H1 (cell line): ENCODE measurements around the gene C16orf46. TPM values are rescaled to one million over a fixed set of nuclear protein-coding genes. Genes with fewer than 3 reads are reported as not detected.

Experiments used
- CTCF ChIA-PET: fragments of 300-600 bp; sonication (Branson Sonifier 250); formaldehyde crosslinking; loops from one replicate; lab custom pipeline; 2021; ENCODE audit not compliant: partially characterized antibody; lab: Charles Lee
- POLR2A ChIA-PET: fragments of 300-600 bp; sonication (Branson Sonifier 250); formaldehyde crosslinking; loops from one replicate; lab custom pipeline; 2021; ENCODE audit warnings: inconsistent platforms; ENCODE audit not compliant: partially characterized antibody; lab: Charles Lee
- DNase-seq, 2 experiments: peaks; one replicate each; pipeline versions ENCODE4 v3.0.0 to v3.0.0-alpha.2; 2010 to 2022; ENCODE audit warnings: low spot score in 2 of 2, low read depth in 1 of 2, mixed read lengths in 1 of 2
- FAIRE-seq: peaks from 2 replicates; lab custom pipeline; 2011; peaks lifted over from hg19 to GRCh38; lab: Jason Lieb, UNC
- H2AFZ ChIP-seq: 2 replicates; pipeline ENCODE4 v1.8.1; 2012; ENCODE audit warnings: low read length, inconsistent platforms
- H2AK5ac ChIP-seq: 2 replicates; pipeline ENCODE4 v1.6.1; 2013; ENCODE audit warnings: low read depth, low read length
- H2BK120ac ChIP-seq: replicated peaks from 2 replicates; pipeline ENCODE3; 2013; ENCODE audit warnings: low read depth, low read length, inconsistent platforms
- H2BK12ac ChIP-seq: 2 replicates; pipeline ENCODE4 v1.6.1; 2013; ENCODE audit warnings: low read depth, low read length
- H2BK15ac ChIP-seq: 2 replicates; pipeline ENCODE4 v1.6.1; 2013; ENCODE audit warnings: low read length
- H2BK20ac ChIP-seq: 2 replicates; pipeline ENCODE4 v1.6.1; 2013; ENCODE audit warnings: low read length
- H2BK5ac ChIP-seq: 2 replicates; pipeline ENCODE4 v1.6.1; 2013; ENCODE audit warnings: low read depth, low read length
- H3K14ac ChIP-seq: 2 replicates; pipeline ENCODE4 v1.6.1; 2013; ENCODE audit warnings: inconsistent platforms; ENCODE audit not compliant: insufficient read length
- H3K18ac ChIP-seq: 2 replicates; pipeline ENCODE4 v1.6.1; 2013; ENCODE audit warnings: low read length; ENCODE audit errors: extremely low read depth
- H3K23ac ChIP-seq: 2 replicates; pipeline ENCODE4 v1.6.1; 2013; ENCODE audit warnings: inconsistent platforms; ENCODE audit not compliant: insufficient read length
- H3K23me2 ChIP-seq: 2 replicates; pipeline ENCODE4 v1.6.1; 2013; ENCODE audit warnings: low read depth, low read length
- H3K27ac ChIP-seq: 2 replicates; pipeline ENCODE4 v1.6.1; 2011; ENCODE audit warnings: low read depth, low read length, inconsistent platforms
- H3K27me3 ChIP-seq, 4 experiments: replicated peaks in 1 of 4; 1 replicate in 1 of 4; 2 replicates in 3 of 4; pipeline versions ENCODE4 v1.6.1 to v1.8.1; 2011 to 2013; ENCODE audit warnings: low read length in 3 of 4, mild to moderate bottlenecking in 3 of 4, inconsistent platforms in 2 of 4, mixed read lengths in 2 of 4, moderate library complexity in 1 of 4; ENCODE audit not compliant: control insufficient read depth in 3 of 4, insufficient read depth in 3 of 4; ENCODE audit errors: extremely low read depth in 1 of 4
- H3K36me3 ChIP-seq, 4 experiments: 2 replicates each; pipeline versions ENCODE4 v1.6.1 to v1.8.1; 2011 to 2013; ENCODE audit warnings: mild to moderate bottlenecking in 4 of 4, low read length in 3 of 4, moderate library complexity in 2 of 4, control low read depth in 1 of 4, inconsistent platforms in 1 of 4; ENCODE audit not compliant: insufficient read depth in 4 of 4, control insufficient read depth in 2 of 4
- H3K4ac ChIP-seq: replicated peaks from 2 replicates; pipeline ENCODE3; 2013; ENCODE audit warnings: low read length, low read depth, mixed read lengths, inconsistent platforms; ENCODE audit not compliant: insufficient read length
- H3K4me1 ChIP-seq, 4 experiments: replicated peaks in 1 of 4; 1 replicate in 1 of 4; 2 replicates in 3 of 4; pipeline versions ENCODE4 v1.6.1 to v1.8.1; 2011 to 2013; ENCODE audit warnings: low read length in 3 of 4, inconsistent platforms in 2 of 4, mixed read lengths in 1 of 4; ENCODE audit not compliant: insufficient read depth in 4 of 4, control insufficient read depth in 3 of 4
- H3K4me2 ChIP-seq, 2 experiments: 2 replicates each; pipeline versions ENCODE4 v1.6.1 to v1.8.1; 2011 to 2013; ENCODE audit warnings: low read depth in 2 of 2, low read length in 2 of 2, control low read depth in 1 of 2, inconsistent platforms in 1 of 2, mild to moderate bottlenecking in 1 of 2; ENCODE audit not compliant: insufficient read depth in 1 of 2
- H3K4me3 ChIP-seq, 4 experiments: fragments of 200-600, 300-600 bp in 1 of 4; sonication (generic), shearing (Covaris generic), sonication (Bioruptor Twin) in 1 of 4; 2 replicates each; pipeline versions ENCODE4 v1.5.1 to v1.8.1; 2011 to 2016; ENCODE audit warnings: low read length in 4 of 4, low read depth in 3 of 4, control low read depth in 2 of 4, inconsistent platforms in 2 of 4, mild to moderate bottlenecking in 2 of 4, mixed read lengths in 1 of 4, moderate library complexity in 1 of 4; ENCODE audit not compliant: insufficient read depth in 2 of 4; ENCODE audit errors: extremely low read depth in 1 of 4
- H3K56ac ChIP-seq: replicated peaks from 2 replicates; pipeline ENCODE3; 2013; ENCODE audit warnings: low read depth, mild to moderate bottlenecking, mixed read lengths, low read length, inconsistent platforms; ENCODE audit not compliant: insufficient read length
- H3K79me1 ChIP-seq: 2 replicates; pipeline ENCODE4 v1.6.1; 2013; ENCODE audit warnings: low read depth, low read length, control low read depth
- H3K79me2 ChIP-seq, 2 experiments: 2 replicates each; pipeline versions ENCODE4 v1.6.1 to v1.8.1; 2012 to 2013; ENCODE audit warnings: low read length in 2 of 2, mild to moderate bottlenecking in 2 of 2, inconsistent platforms in 1 of 2; ENCODE audit not compliant: insufficient read depth in 2 of 2, control insufficient read depth in 1 of 2
- H3K9ac ChIP-seq, 4 experiments: replicated peaks in 1 of 4; 1 replicate in 1 of 4; 2 replicates in 3 of 4; pipeline versions ENCODE4 v1.6.1 to v1.8.1; 2011 to 2013; ENCODE audit warnings: low read depth in 3 of 4, low read length in 3 of 4, control low read depth in 2 of 4, mild to moderate bottlenecking in 2 of 4, moderate library complexity in 2 of 4, inconsistent platforms in 1 of 4; ENCODE audit errors: extremely low read depth in 1 of 4
- H3K9me3 ChIP-seq, 2 experiments: 2 replicates each; pipeline versions ENCODE4 v1.6.1 to v1.8.1; 2012 to 2013; ENCODE audit warnings: mild to moderate bottlenecking in 2 of 2, moderate library complexity in 2 of 2, control low read depth in 1 of 2, inconsistent platforms in 1 of 2, low read depth in 1 of 2, low read length in 1 of 2, mixed read lengths in 1 of 2; ENCODE audit not compliant: insufficient read depth in 2 of 2
- H4K20me1 ChIP-seq, 2 experiments: replicated peaks in 1 of 2; 2 replicates each; pipeline versions ENCODE3 to v1.8.1; 2011 to 2013; ENCODE audit warnings: inconsistent platforms in 2 of 2, low read length in 2 of 2, mild to moderate bottlenecking in 1 of 2; ENCODE audit not compliant: insufficient read depth in 2 of 2, control insufficient read depth in 1 of 2
- H4K5ac ChIP-seq: 2 replicates; pipeline ENCODE4 v1.6.1; 2013; ENCODE audit warnings: low read length, low read depth, mixed read lengths, inconsistent platforms; ENCODE audit not compliant: insufficient read length
- H4K8ac ChIP-seq: 2 replicates; pipeline ENCODE4 v1.8.0; 2013; ENCODE audit warnings: mild to moderate bottlenecking, moderate library complexity, low read length, inconsistent platforms; ENCODE audit not compliant: insufficient read depth; ENCODE audit errors: extremely low read depth
- H4K91ac ChIP-seq: replicated peaks from 2 replicates; pipeline ENCODE3; 2013; ENCODE audit warnings: low read length, mixed read lengths, inconsistent platforms; ENCODE audit not compliant: insufficient read length
- EGR1 ChIP-seq: IDR thresholded peaks from 2 replicates; pipeline ENCODE4 v1.6.1; 2011; ENCODE audit warnings: low read depth, low read length, borderline replicate concordance
- MAX ChIP-seq: IDR thresholded peaks from 2 replicates; pipeline ENCODE4 v1.6.1; 2012; ENCODE audit warnings: inconsistent platforms
- SAP30 ChIP-seq: fragments of 300-600 bp; sonication (generic); IDR thresholded peaks from 2 replicates; pipeline ENCODE4 v1.7.1; 2012; ENCODE audit warnings: low read length, moderate library complexity, mild to moderate bottlenecking, inconsistent platforms; ENCODE audit not compliant: insufficient read depth, insufficient replicate concordance
- TEAD4 ChIP-seq: IDR thresholded peaks from 2 replicates; pipeline ENCODE4 v1.6.1; 2012; ENCODE audit warnings: low read depth, low read length, inconsistent platforms, mixed read lengths
- WGBS, 2 experiments: shearing (Covaris generic) in 1 of 2; methylation state at CpG; one replicate each; pipeline versions ENCODE4 v1.1.6 to v1.1.7; 2013 to 2015; ENCODE audit warnings: low lambda C conversion rate in 2 of 2, mixed read lengths in 2 of 2, inconsistent platforms in 1 of 2, low coverage in 1 of 2, missing lambda C conversion rate in 1 of 2; ENCODE audit not compliant: insufficient replicate concordance in 2 of 2, insufficient coverage in 1 of 2, insufficient read length in 1 of 2; ENCODE audit errors: extremely low coverage in 1 of 2, missing lambda C conversion rate in 1 of 2; 5-methylcytosine and 5-hydroxymethylcytosine counted together
- polyA plus RNA-seq, 7 experiments: library from polyadenylated mRNA; depleted of rRNA in 3 of 7; stranded (reverse) in 5 of 7; unstranded in 2 of 7; fragments of >200 nt in 5 of 7; fragments of 200-250 nt in 2 of 7; gene quantifications; 1 replicate in 5 of 7; 2 replicates in 1 of 7; 4 replicates in 1 of 7; pipeline versions ENCODE4 v1.2.1 to v1.2.3, GENCODE V29; 2011 to 2013; ENCODE audit warnings: missing spikeins in 2 of 7, mixed read lengths in 2 of 7
- total RNA-seq: library from RNA; stranded (reverse); fragmentation: NEBNext Ultra II Directional; extraction: Animal tissue kit (Norgen Biotek cat#: 25700); gene quantifications from 2 replicates; pipeline ENCODE4 v1.2.1, GENCODE V29; 2021

Gene C16orf46
- total and polyA plus RNA-seq, 2 of the 8 experiments (the other 6 are each of a cell fraction or from before 2014, with no cell fraction given) = 0.48 to 0.60 TPM

DNA sequence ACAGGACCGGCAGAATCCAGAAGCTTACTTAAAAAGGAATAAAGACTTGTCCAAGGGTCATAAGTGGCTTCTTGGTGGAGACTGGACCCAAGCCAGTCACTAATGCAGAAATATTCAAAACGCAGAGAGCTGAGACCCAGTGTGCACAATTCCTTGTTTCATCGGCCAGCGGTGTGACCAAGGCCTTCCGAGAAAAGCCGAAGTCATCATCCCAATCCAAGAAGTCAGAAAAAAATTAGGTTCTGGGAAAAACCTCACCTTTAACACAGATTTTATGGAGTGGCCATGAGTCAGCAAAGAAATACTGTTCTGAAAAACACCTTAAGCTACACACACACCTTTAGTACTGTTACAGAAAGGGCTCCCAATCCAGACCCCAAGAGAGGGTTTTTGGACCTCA lies 20.2 kb upstream of the C16orf46 start:
- H2BK120ac ChIP-seq = no peak overlapping the region
- no peaks in the 10 kb centered on the region for H4K20me1 ChIP-seq
- H3K79me2 ChIP-seq = peaks cover 5 to 26% of the 10 kb centered on the region in 2 experiments
- H3K14ac ChIP-seq = no peak overlapping the region
- H2AFZ ChIP-seq = no peak overlapping the region
- H3K23me2 ChIP-seq = 0 out of 2 replicates have a peak, but pooled peaks cover 3% of the 10 kb centered on the region
- no peak overlapping the region for H3K56ac ChIP-seq
- H3K4me2 ChIP-seq = no peak overlapping the region
- no peak overlapping the region for H3K23ac ChIP-seq
- H3K79me1 ChIP-seq = no peaks in the 10 kb centered on the region
- H3K4me3 ChIP-seq = no peak overlapping the region
- H3K9ac ChIP-seq = no peak overlapping the region
- H2BK15ac ChIP-seq = 0 out of 2 replicates have a peak overlapping the region, but pooled peaks have one; percentile 53
- no peak overlapping the region for H2BK20ac ChIP-seq
- ChIA-PET POLR2A (interaction anchor here (0.7 to 2.9 kb wide), 2 partner anchors 20 to 217 kb away, joined by 3 to 7 read pairs; partner anchors contain the start of gene GAN), CTCF (interaction anchor here (0.5 to 1.4 kb wide), 3 partner anchors 20 to 83 kb away, joined by 3 to 5 read pairs (median 3); partner anchors contain the start of gene C16orf46)
- WGBS, 2 experiments = 93% methylated on average over 6 of the region's 6 CpGs; no CpG with 5 or more reads in 1 of the 2 experiments
- H3K27me3 ChIP-seq = no peaks in the 10 kb centered on the region
- 0 out of 2 replicates have a peak overlapping the region, but pooled peaks have one; percentile 75 for H2AK5ac ChIP-seq
- H3K18ac ChIP-seq = no peak overlapping the region
- H3K4me1 ChIP-seq = no peaks in the 10 kb centered on the region
- FAIRE-seq (no peak), DNase-seq (no peak)
- no peak overlapping the region for H4K8ac ChIP-seq
- H4K5ac ChIP-seq = no peak overlapping the region
- H3K4ac ChIP-seq = no peak overlapping the region
- no peaks in the 10 kb centered on the region for H3K9me3 ChIP-seq
- H4K91ac ChIP-seq = no peak overlapping the region
- no peak overlapping the region for H3K27ac ChIP-seq
- TF ChIP-seq SAP30 (no peak), TEAD4 (no peak), EGR1 (no peak), MAX (no peak)
- no peak overlapping the region for H2BK12ac ChIP-seq
- H2BK5ac ChIP-seq = no peak overlapping the region
- peaks cover 0 to 6% (median 0%) of the 10 kb centered on the region in 4 experiments; a peak in 1 of 8 replicates for H3K36me3 ChIP-seq
